OCI-LY3 (cell line): ENCODE data around the gene CD109.

Source experiments
- CTCF ChIP-seq: fragments of 200-600, 300-600 bp; sonication (generic); IDR thresholded peaks from 2 replicates; pipeline ENCODE4 v1.5.1; 2014; ENCODE audit warnings: antibody characterized with exemption, low read length, low read depth
- EZH2phosphoT487 ChIP-seq: fragments of 200-600 bp; shearing (Covaris generic); IDR thresholded peaks from 2 replicates; pipeline ENCODE4 v1.6.1; 2018; ENCODE audit warnings: antibody characterized with exemption, mixed run types, low read depth

GRCh38 chr6:73728548-73729205 lies 32.7 kb downstream of the CD109 start:
- TF ChIP-seq CTCF (no peak), EZH2phosphoT487 (no peak)
